ENCODE data around the gene DYNLT2.

DYNLT2 gene

DNA sequence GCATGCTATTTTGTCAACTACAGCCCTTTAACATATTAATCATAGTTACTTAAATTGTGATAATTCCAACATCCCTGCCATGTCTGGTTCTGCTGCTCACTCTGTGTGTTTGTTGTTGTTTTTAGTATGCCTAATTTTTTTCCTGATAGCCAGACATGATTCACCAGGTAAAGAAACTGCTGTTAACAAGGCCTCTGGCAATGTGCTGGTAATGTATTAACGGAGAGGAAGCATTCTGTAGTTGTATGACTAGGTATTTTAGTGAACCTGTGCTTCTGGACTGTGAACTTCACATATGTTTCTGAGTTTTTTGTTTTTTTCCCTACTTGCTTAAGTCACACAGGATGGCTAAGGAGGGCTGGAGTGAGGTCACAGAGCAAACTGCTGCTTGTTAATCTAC lies 4.8 kb downstream of the DYNLT2 start:
- no peak overlapping the region for H3K27ac ChIP-seq (ENCODE audit: low read depth, low read length)
- H4K20me1 ChIP-seq (ENCODE audit: control insufficient read depth, insufficient read depth, low read depth, low read length): peaks cover 4% of the 10 kb centered on the region; the same call in 1 of the 2 replicates
- no peak for TF ChIP-seq EZH2phosphoT487 (IDR thresholded peaks at IDR 0.05; ENCODE audit: borderline replicate concordance, low read length)
- H3K27me3 ChIP-seq (ENCODE audit: control insufficient read depth, low read length): no peaks in the 10 kb centered on the region
- no peaks in the 10 kb centered on the region for H3K9me3 ChIP-seq (ENCODE audit: control insufficient read depth, insufficient read depth, low read length)
- H3K4me1 ChIP-seq (ENCODE audit: control insufficient read depth, low read length): peaks cover 12% of the 10 kb centered on the region
- peaks cover 11% of the 10 kb centered on the region for H3F3A ChIP-seq (ENCODE audit: control insufficient read depth, insufficient read depth)
- no peaks in the 10 kb centered on the region for H3K9me2 ChIP-seq (replicated peaks; ENCODE audit: control insufficient read depth, low read length)
- H3K4me3 ChIP-seq (ENCODE audit: low read length): no peak overlapping the region
- no peak overlapping the region for H3K4me2 ChIP-seq (ENCODE audit: low read length)
- H3K36me3 ChIP-seq (ENCODE audit: control insufficient read depth, low read length): peaks cover 33% of the 10 kb centered on the region
- peaks cover 24% of the 10 kb centered on the region for H3K79me2 ChIP-seq (ENCODE audit: control insufficient read depth, low read length)

DNA sequence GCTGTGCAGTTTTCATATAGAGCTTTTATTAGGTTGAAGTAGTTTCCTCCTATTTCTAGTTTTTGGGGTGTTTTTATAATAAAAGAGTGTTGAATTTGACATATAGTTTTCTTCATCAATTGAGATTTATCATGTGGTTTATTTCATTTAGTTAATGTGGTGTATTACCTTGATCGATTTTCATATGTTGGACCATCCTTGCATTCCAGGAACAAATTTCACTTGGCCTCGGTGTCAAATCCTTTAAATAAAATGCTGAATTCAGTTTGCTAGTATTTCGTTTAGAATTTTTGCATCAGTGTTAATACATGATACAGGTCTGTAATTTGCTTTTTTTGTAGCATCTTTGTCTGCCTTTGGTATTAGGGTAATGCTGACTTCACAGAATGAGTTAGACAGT lies 6.0 kb downstream of the DYNLT2 start:
- TF ChIP-seq, protein P1, sequence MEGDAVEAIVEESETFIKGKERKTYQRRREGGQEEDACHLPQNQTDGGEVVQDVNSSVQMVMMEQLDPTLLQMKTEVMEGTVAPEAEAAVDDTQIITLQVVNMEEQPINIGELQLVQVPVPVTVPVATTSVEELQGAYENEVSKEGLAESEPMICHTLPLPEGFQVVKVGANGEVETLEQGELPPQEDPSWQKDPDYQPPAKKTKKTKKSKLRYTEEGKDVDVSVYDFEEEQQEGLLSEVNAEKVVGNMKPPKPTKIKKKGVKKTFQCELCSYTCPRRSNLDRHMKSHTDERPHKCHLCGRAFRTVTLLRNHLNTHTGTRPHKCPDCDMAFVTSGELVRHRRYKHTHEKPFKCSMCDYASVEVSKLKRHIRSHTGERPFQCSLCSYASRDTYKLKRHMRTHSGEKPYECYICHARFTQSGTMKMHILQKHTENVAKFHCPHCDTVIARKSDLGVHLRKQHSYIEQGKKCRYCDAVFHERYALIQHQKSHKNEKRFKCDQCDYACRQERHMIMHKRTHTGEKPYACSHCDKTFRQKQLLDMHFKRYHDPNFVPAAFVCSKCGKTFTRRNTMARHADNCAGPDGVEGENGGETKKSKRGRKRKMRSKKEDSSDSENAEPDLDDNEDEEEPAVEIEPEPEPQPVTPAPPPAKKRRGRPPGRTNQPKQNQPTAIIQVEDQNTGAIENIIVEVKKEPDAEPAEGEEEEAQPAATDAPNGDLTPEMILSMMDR (IDR thresholded peaks at IDR 0.05; ENCODE audit: low read depth, low read length, poor library complexity, severe bottlenecking): no peak
- no peak for TF ChIP-seq EZH2phosphoT487 (IDR thresholded peaks at IDR 0.05; ENCODE audit: borderline replicate concordance, low read length)
- Histone ChIP-seq H3K4me1 (ENCODE audit: control insufficient read depth, low read length) (peaks cover 10% of the 10 kb centered on the region), H3K36me3 (ENCODE audit: control insufficient read depth, low read length) (peaks cover 28% of the 10 kb centered on the region), H3K27ac (ENCODE audit: low read depth, low read length) (no peak overlapping the region), H3K27me3 (ENCODE audit: control insufficient read depth, low read length) (no peaks in the 10 kb centered on the region), H3F3A (ENCODE audit: control insufficient read depth, insufficient read depth) (peaks cover 11% of the 10 kb centered on the region), H3K9me2 (replicated peaks; ENCODE audit: control insufficient read depth, low read length) (no peaks in the 10 kb centered on the region), H3K79me2 (ENCODE audit: control insufficient read depth, low read length) (peaks cover 15% of the 10 kb centered on the region), H4K20me1 (ENCODE audit: control insufficient read depth, insufficient read depth, low read depth, low read length) (peaks cover 4% of the 10 kb centered on the region; the same call in 1 of the 2 replicates), H3K4me3 (ENCODE audit: low read length) (no peak overlapping the region), H3K9me3 (ENCODE audit: control insufficient read depth, insufficient read depth, low read length) (no peaks in the 10 kb centered on the region), H3K4me2 (ENCODE audit: low read length) (no peak overlapping the region)

DNA sequence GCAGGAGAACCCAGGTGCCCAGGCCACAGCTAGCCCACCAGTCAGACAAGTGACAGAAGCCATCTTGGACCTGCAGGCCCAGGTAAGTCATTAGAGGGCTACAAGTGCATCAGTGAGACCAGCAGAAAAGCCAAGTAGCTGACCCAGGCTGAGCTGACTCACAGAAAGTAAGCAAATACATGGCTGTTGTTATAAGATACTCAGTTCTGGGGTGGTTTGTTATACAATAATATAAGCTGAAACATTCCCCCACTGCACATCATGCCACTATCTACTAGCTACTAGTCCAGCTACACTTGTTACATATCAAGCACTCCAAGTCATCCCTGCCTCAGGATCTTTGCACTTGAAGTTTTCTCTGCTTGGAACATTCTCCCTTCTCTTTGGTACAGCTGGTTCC lies 10.0 kb downstream of the DYNLT2 start:
- Histone ChIP-seq H3K9me2 (replicated peaks; ENCODE audit: control insufficient read depth, low read length) (no peaks in the 10 kb centered on the region), H3K27ac (ENCODE audit: low read depth, low read length) (no peak overlapping the region), H4K20me1 (ENCODE audit: control insufficient read depth, insufficient read depth, low read depth, low read length) (no peaks in the 10 kb centered on the region), H3K4me3 (ENCODE audit: low read length) (no peak overlapping the region), H3K27me3 (ENCODE audit: control insufficient read depth, low read length) (no peaks in the 10 kb centered on the region), H3K4me2 (ENCODE audit: low read length) (no peak overlapping the region), H3K36me3 (ENCODE audit: control insufficient read depth, low read length) (no peaks in the 10 kb centered on the region; the same call in 1 of the 2 replicates), H3K79me2 (ENCODE audit: control insufficient read depth, low read length) (no peaks in the 10 kb centered on the region), H3K4me1 (ENCODE audit: control insufficient read depth, low read length) (no peaks in the 10 kb centered on the region), H3K9me3 (ENCODE audit: control insufficient read depth, insufficient read depth, low read length) (no peaks in the 10 kb centered on the region), H3F3A (ENCODE audit: control insufficient read depth, insufficient read depth) (no peaks in the 10 kb centered on the region; the same call in 1 of the 2 replicates)
- TF ChIP-seq, protein P1 (IDR thresholded peaks at IDR 0.05; ENCODE audit: low read depth, low read length, poor library complexity, severe bottlenecking): no peak
- no peak for TF ChIP-seq EZH2phosphoT487 (IDR thresholded peaks at IDR 0.05; ENCODE audit: borderline replicate concordance, low read length)

DNA sequence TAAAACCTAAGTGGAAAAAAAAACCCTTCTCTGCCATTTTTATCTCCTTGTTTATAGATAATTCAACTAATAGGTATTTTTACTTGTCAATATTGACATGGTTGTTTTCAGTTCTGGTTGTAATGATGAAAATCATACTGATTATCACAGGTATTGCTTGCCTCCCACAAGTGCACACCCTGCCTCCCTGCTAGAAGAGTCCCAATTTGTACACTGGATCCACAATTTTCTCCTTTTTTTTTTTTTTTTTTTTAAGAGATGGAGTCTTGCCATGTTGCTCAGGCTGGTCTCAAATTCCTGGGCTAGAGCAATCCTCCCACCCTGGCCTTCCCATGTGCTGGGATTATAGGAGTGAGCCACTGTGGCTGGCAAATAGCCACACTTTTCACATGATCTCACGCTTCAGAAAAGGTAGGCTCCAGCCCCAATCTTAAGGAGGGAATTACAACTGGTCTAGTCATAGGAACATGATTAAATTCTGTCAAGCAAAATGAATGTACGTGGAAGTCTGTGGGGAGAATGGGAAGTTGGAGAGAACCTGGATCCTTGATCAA lies 12.3 kb downstream of the DYNLT2 start:
- no peaks in the 10 kb centered on the region for H3F3A ChIP-seq (ENCODE audit: control insufficient read depth, insufficient read depth)
- TF ChIP-seq, protein P1 (IDR thresholded peaks at IDR 0.05; ENCODE audit: low read depth, low read length, poor library complexity, severe bottlenecking): no peak
- TF ChIP-seq EZH2phosphoT487 (IDR thresholded peaks at IDR 0.05; ENCODE audit: borderline replicate concordance, low read length): no peak
- peaks cover 5% of the 10 kb centered on the region for H3K4me1 ChIP-seq (ENCODE audit: control insufficient read depth, low read length)
- no peaks in the 10 kb centered on the region for H3K27me3 ChIP-seq (ENCODE audit: control insufficient read depth, low read length)
- no peak overlapping the region for H3K4me3 ChIP-seq (ENCODE audit: low read length)
- no peaks in the 10 kb centered on the region for H3K36me3 ChIP-seq (ENCODE audit: control insufficient read depth, low read length)
- no peaks in the 10 kb centered on the region for H3K9me3 ChIP-seq (ENCODE audit: control insufficient read depth, insufficient read depth, low read length)
- no peaks in the 10 kb centered on the region for H4K20me1 ChIP-seq (ENCODE audit: control insufficient read depth, insufficient read depth, low read depth, low read length)
- H3K27ac ChIP-seq (ENCODE audit: low read depth, low read length): no peak overlapping the region
- no peaks in the 10 kb centered on the region for H3K79me2 ChIP-seq (ENCODE audit: control insufficient read depth, low read length)
- no peaks in the 10 kb centered on the region for H3K9me2 ChIP-seq (replicated peaks; ENCODE audit: control insufficient read depth, low read length)
- H3K4me2 ChIP-seq (ENCODE audit: low read length): no peak overlapping the region

All from DOHH2 (cell line).